Stimulated activated CD8-positive, alpha-beta memory T cell treated with anti-CD3 and anti-CD28 coated beads, Interleukin-12 subunit alpha, Interleukin-12 subunit beta, amount 100 ng/mL, for 1 hour (primary cell): ENCODE data around the gene CLSTN1.

ENCODE experiments used
- DNase-seq: peaks from one replicate; pipeline ENCODE4 v3.0.0-alpha.2; 2020; ENCODE audit warnings: low read depth

The CLSTN1 gene

GRCh38 chr1:9850442-9851162, 26.8 kb upstream of the CLSTN1 start:
- DNase-seq, result no peak

DNA sequence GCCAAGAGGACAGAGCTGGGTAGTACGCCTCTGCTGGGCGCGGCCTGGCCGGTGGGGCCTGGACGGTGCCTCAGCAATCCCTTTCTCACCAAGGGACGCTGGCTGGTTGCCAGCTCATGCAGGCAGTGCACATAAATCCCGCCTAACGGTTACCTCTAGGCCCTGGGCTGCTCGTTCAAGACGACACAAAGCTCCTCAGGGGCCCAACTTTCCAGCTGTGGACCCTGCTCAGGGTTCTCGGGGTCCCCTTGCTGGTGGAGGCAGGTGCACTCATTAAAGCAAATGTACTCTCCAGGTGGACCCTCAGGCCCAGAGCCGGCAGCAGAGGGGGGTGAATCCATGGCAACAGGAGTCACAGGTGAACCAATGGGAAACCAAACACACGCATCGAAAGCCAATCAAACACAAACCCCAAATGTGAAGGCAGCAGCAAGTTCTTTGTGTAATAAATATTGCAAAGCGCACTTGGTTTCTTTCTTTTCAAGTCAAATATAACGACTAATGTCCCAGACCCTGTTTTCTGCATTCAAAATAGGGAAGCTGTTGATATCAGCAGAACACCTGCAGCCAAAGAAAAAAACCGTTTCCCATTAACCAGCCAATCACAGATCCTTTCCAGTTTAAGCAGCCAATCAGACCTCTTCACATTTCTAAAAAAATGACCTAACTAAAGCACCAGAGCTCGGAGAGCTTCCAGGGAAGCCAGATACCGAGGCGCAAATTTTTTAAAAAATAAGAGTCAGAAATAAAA, 26.1 kb upstream of the CLSTN1 start:
- no peak for DNase-seq

- no peak for DNase-seq
Measured at GRCh38 chr1:9848022-9848421, 24.3 kb upstream of the CLSTN1 start.

DNA sequence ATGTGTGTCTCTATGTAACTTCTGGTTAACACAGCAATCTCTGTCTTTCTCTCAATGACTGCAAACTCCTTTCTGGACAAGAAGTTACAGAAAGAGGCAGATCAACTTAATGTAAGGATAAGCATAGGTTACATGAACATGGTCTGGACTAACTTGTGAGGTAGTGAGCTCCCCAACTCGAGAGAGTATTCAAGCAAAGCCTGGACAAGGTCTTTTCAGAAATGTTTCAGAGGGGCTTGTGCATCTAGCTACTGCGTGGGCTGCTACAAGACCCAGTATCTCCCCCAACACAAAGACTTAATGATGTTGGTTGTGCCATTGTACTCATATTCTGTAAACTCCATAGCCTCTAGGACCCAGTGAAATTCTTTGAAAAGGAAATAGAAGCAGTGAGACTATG, 23.5 kb upstream of the CLSTN1 start:
- DNase-seq, result no peak

GRCh38 chr1:9846611-9847171, 22.9 kb upstream of the CLSTN1 start:
- no peak for DNase-seq

DNA sequence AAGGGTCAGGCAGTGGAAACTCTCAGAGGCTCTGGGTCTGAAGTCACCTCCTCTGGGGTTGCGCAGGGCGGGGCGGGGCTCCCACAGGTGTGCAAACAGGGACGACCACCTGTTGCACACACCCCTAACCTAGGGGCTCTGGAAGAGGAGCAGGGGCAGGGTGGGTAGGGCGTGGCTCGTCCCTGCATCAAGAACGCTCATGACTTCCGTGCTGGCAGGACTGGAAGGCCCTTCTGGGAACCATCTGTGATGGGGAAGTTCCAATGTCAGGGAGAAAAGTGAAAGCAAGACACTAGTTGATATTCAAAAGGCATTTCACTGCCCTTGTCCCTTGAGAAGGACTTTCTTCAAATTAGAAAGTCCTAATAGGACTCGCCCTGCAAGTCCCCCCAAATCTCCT, 22.1 kb upstream of the CLSTN1 start:
- no peak for DNase-seq

DNA sequence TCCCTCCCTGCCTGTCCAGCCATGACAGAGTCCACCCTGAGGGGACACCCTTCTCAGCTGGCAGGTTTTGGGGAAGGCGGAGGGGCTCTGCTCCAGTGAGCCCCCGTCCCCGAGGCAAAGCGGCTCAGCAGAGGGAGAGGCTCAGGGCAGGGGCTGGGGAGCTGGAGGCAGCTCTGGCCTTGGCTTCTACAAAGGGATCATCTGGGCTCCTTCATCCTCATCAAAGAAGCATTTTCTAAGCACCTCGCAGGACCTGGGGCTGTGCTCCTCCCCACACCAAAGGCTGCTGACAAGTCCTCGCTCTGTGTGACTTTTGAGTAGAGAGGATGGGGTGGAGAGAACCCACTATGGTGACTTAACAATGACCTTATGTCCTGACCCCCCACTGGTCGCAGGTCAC, 21.0 kb upstream of the CLSTN1 start:
- DNase-seq, result no peak

- DNase-seq, result no peak
Measured at GRCh38 chr1:9844106-9844505, 20.3 kb upstream of the CLSTN1 start.

DNA sequence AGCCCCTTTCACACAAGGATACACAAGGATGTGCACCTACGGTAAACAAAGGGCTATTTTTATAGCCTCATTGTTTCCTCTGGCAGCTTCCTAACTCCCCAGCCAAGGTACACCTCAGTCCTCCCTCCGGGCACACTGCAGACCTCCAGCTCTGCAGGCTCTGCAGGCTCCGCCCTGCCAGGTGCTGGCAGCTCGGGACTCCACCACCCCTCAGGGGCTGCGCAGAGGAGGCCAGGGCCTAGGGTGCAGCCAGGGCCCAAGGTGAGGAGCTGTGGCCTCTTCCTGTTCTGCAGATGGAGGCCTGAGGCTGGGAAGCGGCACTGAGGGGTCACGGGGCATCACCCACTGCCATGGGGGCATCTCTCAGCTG, 19.8 kb upstream of the CLSTN1 start:
- DNase-seq, result no peak

DNA sequence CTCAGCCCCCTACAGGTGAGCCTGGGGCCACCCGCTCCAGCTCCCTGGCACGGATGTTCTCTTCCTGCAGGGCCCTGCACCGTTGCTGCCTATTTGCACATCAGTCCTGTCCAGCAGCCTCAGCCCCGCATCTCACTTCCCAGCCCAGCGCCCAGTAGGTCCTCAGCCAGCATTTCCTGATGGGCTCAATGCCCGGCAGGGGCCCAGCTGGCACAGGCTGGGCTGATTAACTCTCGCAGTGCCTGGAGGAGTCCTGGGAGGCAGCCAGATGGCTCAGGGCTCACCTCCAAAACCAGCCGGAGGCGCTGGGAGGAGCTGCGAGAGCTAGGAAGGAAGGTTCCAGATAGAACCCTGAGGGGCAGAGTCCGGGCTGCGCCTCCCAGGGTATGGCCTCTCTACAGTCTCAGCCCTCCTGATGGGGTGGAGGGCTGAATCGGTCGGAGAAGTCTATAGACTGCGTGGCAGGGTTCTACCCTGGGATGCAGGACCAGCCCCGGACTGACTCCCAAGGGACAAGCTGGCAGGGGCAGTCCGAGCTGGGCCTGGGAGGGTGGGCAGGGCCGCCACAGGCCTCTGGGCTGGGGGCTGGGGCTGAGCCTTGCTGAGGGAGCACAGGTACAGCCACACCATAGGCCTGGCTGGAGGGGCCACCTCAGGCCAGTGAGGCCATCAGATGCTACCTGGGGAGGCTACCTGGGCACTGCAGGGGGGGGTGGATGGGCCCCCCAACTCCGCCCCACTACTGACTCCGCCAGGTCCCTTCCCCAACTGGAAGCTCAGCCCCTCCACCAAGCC, 19.2 kb upstream of the CLSTN1 start:
- no peak for DNase-seq

- DNase-seq, result no peak
Measured at GRCh38 chr1:9842073-9842711, 18.4 kb upstream of the CLSTN1 start.

DNA sequence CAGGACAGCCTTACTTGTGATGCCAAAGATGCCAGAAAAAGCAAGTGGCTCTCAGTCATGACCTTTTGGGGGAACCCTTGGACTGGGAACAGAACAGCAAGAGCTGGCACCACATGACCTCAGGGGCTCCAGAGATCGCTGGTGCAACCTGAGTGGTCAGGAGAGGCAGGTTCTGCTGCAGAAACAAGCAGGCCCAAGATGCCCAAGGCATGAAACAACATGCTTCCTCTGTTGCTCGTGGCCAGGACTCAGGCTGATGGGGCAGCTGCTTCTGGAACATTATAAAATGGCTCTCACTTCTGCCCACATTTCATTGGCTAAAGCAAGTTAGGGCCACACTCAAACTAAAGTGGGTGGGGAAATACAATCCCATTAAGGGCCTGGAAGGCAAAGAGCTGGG, 17.7 kb upstream of the CLSTN1 start:
- DNase-seq, result no peak

DNA sequence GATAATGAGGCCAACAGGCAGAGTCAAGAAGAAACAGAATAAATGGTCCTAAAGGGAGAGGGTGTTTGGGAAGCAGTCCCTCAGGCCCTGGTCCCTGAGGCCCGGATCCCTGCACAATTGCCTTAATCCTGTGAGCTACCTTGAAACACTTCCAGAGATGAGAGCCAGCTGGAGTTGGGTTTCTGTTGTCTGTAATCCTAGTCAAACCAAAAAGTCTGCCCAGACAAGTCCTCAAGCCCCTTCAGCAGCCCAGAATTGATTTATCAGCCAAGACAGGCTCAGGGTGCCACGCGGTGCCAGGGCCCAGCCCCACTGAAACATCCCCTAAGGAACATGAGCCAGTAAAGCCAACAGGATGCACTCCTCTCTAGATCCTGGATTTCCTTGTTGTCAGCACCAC, 16.4 kb upstream of the CLSTN1 start:
- no peak for DNase-seq

- DNase-seq, result no peak
Measured at GRCh38 chr1:9838946-9839345, 15.2 kb upstream of the CLSTN1 start.

- no peak for DNase-seq
Measured at GRCh38 chr1:9836632-9836960, 12.8 kb upstream of the CLSTN1 start.

DNA sequence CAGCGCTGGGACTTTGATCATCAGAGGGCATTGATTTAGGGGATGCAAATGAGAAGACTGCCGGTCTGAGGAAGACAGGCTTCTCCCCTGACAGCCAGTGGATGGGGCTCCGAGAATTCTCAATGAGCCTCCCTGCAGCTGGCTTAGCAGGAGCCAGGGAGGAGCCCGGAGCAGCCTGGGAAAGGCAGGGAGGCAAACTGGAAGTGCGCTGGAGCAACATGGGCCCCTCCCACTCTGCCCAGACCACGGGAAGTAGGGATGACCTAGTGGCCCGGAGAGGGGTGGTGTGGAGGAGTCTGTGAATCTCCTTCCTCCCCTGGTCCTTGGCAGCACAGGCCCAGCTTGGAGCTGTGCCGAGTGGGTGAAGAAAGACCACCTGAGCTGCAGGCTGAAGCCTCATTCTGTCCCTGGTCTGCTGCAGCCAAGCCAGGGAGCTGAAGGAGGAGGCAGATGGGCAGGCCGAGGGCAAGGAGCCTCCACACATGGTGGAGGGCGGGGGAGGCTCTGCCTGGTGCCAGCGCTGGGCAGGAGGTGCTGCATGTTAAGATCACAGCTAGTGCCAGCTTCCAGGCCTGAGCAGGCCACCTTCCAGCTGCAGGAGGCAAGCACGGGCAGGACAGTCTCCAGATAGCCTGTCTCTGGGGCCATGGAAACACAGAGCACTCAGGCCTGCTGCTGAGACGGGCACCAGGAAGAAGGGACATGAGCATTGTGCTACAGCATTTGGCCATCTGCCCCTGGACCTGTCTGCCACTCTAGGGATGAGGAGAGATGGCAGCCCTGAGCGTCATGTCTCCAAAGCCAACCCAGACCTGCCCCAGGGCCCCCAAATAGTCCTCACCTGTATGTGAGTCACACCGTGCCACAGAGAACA, 12.2 kb upstream of the CLSTN1 start:
- no peak for DNase-seq

DNA sequence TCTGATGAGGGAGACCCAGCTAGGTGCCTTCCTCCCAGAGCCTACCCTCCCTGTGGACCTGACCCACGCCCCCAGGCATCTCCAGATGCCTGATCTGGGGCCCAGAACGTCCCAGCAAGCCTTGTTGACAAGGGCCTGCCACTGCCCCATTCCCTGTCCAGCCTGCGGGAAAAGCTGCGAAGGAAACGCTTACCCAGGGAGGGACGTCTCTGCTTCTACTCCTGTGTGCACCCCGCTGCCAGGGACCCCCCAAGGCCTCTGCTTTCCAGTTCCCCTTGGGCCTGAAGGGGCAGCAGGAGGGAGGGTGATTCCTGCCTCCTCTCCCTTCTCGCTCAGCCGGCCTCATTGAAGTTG, 11.6 kb upstream of the CLSTN1 start:
- DNase-seq, result no peak

DNA sequence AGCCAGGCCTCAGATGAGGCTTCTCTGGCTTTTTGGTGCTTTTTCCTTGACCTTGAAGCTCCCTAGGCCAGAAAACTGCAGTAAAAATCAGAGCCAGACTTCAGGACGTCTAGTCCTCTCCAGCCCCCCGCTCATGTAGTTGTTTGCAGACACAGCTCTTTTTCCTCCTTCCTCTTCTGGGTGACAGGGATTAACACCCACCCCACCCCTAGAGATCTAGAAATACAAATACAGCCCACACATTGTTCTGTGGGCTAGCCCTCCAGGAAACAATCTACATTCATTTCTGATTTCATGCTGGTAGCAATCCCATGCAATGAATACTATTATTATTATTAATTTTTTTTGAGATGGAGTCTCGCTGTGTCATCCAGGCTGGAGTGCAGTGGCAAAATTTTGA, 9.9 kb upstream of the CLSTN1 start:
- no peak for DNase-seq

- no peak for DNase-seq
Measured at GRCh38 chr1:9827558-9828185, 3.9 kb upstream of the CLSTN1 start.

DNA sequence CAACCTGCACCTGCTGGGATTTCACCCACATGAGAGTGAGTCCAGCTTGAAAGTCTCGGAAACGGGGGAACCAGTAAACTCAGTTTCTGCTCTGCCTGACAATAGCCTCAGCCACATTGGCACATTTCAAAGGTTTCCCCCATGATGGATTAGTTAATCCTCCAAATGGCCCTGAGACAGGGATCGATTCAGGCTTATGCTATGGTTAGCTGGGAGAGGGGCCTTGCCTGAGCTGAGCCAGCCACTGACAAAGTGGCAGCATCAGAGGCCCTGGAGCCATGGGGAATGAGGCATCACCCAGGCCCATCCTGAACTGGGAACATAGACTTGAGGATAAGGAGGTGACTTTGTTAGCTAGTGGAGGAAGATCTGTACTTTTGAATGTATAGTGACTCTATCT, 2.9 kb upstream of the CLSTN1 start:
- DNase-seq, result no peak

- no peak for DNase-seq
Measured at GRCh38 chr1:9826087-9826486, 2.3 kb upstream of the CLSTN1 start.
